Measurements from ENCODE around the gene ZNHIT6. TPM values are rescaled to one million over a fixed set of nuclear protein-coding genes. Genes with fewer than 3 reads are reported as not detected.
A peak's percentile ranks its signal among the peaks of the same experiment; 100 is the strongest.

Gene ZNHIT6
- total RNA-seq, 2 experiments from 2014 or later: 16.7 to 17.9 TPM

- Mint-ChIP-seq H3K27ac (no peak overlapping the region), H3K36me3 (ENCODE audit: low read depth) (peaks cover 44% of the 10 kb centered on the region), H3K9me3 (ENCODE audit: insufficient read depth) (no peaks in the 10 kb centered on the region), H3K4me3 (no peak overlapping the region), H3K4me1 (ENCODE audit: low read depth) (peaks cover 20% of the 10 kb centered on the region), H3K27me3 (ENCODE audit: low read depth) (no peaks in the 10 kb centered on the region)
- no peak for DNase-seq
- ChIA-PET POLR2A (interaction anchor here (0.6 kb wide), 1 partner anchor 135 kb away, joined by 4 read pairs; no protein-coding TSS in a partner anchor), CTCF (interaction anchor here (2.1 kb wide), 1 partner anchor 8 kb away, joined by 6 read pairs; the partner anchor contains the start of gene ZNHIT6)
- no peak for ATAC-seq
These were observed 7.8 kb downstream of the ZNHIT6 start for GRCh38 chr1:85700422-85700821.

GRCh38 chr1:85697895-85698294, 10.3 kb downstream of the ZNHIT6 start:
- Mint-ChIP-seq H3K27ac (no peak overlapping the region), H3K4me1 (ENCODE audit: low read depth) (peaks cover 3% of the 10 kb centered on the region), H3K9me3 (ENCODE audit: insufficient read depth) (no peaks in the 10 kb centered on the region), H3K36me3 (ENCODE audit: low read depth) (peaks cover 31% of the 10 kb centered on the region), H3K4me3 (no peak overlapping the region), H3K27me3 (ENCODE audit: low read depth) (no peaks in the 10 kb centered on the region)
- ChIA-PET POLR2A (interaction anchor here (1.6 kb wide), 1 partner anchor 10 kb away, joined by 5 read pairs; the partner anchor contains the start of gene ZNHIT6), CTCF (interaction anchor here (1.3 to 3.2 kb wide), 2 partner anchors 11 to 390 kb away, joined by 5 to 8 read pairs; partner anchors contain the start of gene ZNHIT6)
- DNase-seq (no peak), ATAC-seq (no peak)

DNA sequence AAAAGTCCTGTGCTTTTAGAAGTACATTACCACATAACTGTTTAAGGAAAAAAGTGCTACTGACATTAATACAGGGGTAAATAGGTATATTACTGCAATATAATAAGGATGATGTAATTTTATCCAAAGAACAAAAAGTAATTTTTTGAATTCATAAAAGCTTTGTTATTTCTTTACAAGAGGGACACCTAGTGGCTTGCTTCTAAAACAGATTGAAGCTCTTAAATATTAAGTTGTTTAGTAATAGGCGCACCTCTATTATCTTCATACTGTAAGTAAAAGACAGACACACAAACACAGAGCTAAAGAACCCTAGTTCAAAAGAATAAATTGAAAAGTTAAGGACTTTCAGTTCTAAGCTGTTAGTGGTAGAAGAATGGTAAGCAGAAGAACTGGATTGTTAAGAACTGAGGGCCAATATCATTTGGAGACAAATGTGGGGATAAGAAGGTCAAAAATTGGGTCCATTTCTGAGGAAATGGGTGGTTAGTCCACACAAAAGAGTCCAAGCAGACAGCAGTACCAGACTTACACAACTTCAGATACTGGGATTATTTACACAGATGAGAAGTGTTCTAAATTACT, 15.4 kb downstream of the ZNHIT6 start:
- no peaks in the 10 kb centered on the region for H3K27me3 Mint-ChIP-seq (ENCODE audit: low read depth)
- peaks cover 11% of the 10 kb centered on the region for H3K36me3 Mint-ChIP-seq (ENCODE audit: low read depth)
- ChIA-PET CTCF (interaction anchor here (0.7 to 2.7 kb wide), 16 partner anchors 10 to 748 kb away, joined by 3 to 12 read pairs (median 4); partner anchors contain the start of gene ZNHIT6), POLR2A (no interaction called here)
- no peak overlapping the region for H3K4me3 Mint-ChIP-seq
- ATAC-seq: no peak
- H3K9me3 Mint-ChIP-seq (ENCODE audit: insufficient read depth): no peaks in the 10 kb centered on the region
- no peak overlapping the region for H3K27ac Mint-ChIP-seq
- no peak for DNase-seq
- no peaks in the 10 kb centered on the region for H3K4me1 Mint-ChIP-seq (ENCODE audit: low read depth)

DNA sequence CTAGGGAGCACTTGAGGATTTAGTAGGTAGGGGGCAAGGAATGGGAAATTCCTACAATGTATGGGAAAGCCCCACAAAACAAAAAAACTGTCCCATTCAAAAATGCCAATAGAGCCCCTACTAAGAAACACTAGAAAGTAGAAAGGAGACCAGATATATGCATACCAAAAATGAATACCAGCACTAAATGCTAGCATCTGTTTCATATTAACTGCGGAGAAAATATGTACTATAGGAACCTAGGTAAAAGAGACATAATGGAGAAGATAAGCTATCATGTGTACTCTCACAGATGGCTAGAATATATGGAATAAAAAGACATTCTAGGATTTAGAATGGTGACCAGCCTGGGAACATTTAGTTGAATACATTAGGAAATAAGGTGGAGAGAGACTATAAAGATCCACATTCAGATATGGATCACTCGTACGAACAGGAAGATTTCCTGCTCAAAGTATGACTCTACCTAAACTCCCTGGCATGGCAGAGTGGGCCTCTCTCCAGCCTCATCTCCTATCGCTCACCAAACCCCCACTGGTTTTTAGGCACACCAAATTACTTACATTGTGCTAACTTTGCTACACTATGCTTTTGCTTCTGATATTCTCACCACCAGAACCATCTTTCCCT, 18.3 kb downstream of the ZNHIT6 start:
- CTCF ChIA-PET: no interaction called here
- H3K4me1 Mint-ChIP-seq (ENCODE audit: low read depth): no peaks in the 10 kb centered on the region
- no peaks in the 10 kb centered on the region for H3K27me3 Mint-ChIP-seq (ENCODE audit: low read depth)

GRCh38 chr1:85683292-85684025, 24.8 kb downstream of the ZNHIT6 start:
- Mint-ChIP-seq H3K4me3 (no peak overlapping the region), H3K27me3 (ENCODE audit: low read depth) (no peaks in the 10 kb centered on the region), H3K36me3 (ENCODE audit: low read depth) (peaks cover 15% of the 10 kb centered on the region), H3K27ac (no peak overlapping the region), H3K9me3 (ENCODE audit: insufficient read depth) (no peaks in the 10 kb centered on the region), H3K4me1 (ENCODE audit: low read depth) (peaks cover 3% of the 10 kb centered on the region)
- no peak for ATAC-seq
- CTCF ChIA-PET: no interaction called here
- POLR2A ChIA-PET: no interaction called here
- no peak for DNase-seq

More for the DNA sequence above, 18.3 kb downstream of the ZNHIT6 start:
- Mint-ChIP-seq H3K36me3 (ENCODE audit: low read depth) (peaks cover 17% of the 10 kb centered on the region), H3K9me3 (ENCODE audit: insufficient read depth) (no peaks in the 10 kb centered on the region), H3K27ac (no peak overlapping the region), H3K4me3 (no peak overlapping the region)
- ATAC-seq (no peak), DNase-seq (no peak)
- POLR2A ChIA-PET: no interaction called here

- DNase-seq (no peak), ATAC-seq (no peak)
- Mint-ChIP-seq H3K4me3 (no peak overlapping the region), H3K36me3 (ENCODE audit: low read depth) (peaks cover 19% of the 10 kb centered on the region), H3K27ac (no peak overlapping the region), H3K4me1 (ENCODE audit: low read depth) (peaks cover 10% of the 10 kb centered on the region), H3K27me3 (ENCODE audit: low read depth) (no peaks in the 10 kb centered on the region), H3K9me3 (ENCODE audit: insufficient read depth) (no peaks in the 10 kb centered on the region)
- ChIA-PET POLR2A (no interaction called here), CTCF (interaction anchor here (0.8 to 1.3 kb wide), 3 partner anchors 12 to 32 kb away, joined by 3 to 4 read pairs (median 3); no protein-coding TSS in a partner anchor)
These were observed 27.1 kb downstream of the ZNHIT6 start for GRCh38 chr1:85681087-85681486.

GRCh38 chr1:85678193-85678592, 30.0 kb downstream of the ZNHIT6 start:
- Mint-ChIP-seq H3K27me3 (ENCODE audit: low read depth) (no peaks in the 10 kb centered on the region), H3K36me3 (ENCODE audit: low read depth) (peaks cover 27% of the 10 kb centered on the region), H3K4me1 (ENCODE audit: low read depth) (peaks cover 10% of the 10 kb centered on the region), H3K27ac (peak overlapping the region; percentile 29), H3K4me3 (no peak overlapping the region), H3K9me3 (ENCODE audit: insufficient read depth) (no peaks in the 10 kb centered on the region)
- ChIA-PET CTCF (interaction anchor here (1.6 to 2.9 kb wide), 2 partner anchors 8 to 14 kb away, joined by 3 to 9 read pairs; no protein-coding TSS in a partner anchor), POLR2A (no interaction called here)
- ATAC-seq (no peak), DNase-seq (no peak)

GRCh38 chr1:85677656-85678055, 30.6 kb downstream of the ZNHIT6 start:
- ATAC-seq (no peak), DNase-seq (no peak)
- H3K36me3 Mint-ChIP-seq (ENCODE audit: low read depth): peaks cover 30% of the 10 kb centered on the region
- H3K27me3 Mint-ChIP-seq (ENCODE audit: low read depth): no peaks in the 10 kb centered on the region
- ChIA-PET POLR2A (interaction anchor here (1.0 kb wide), 1 partner anchor 10 kb away, joined by 3 read pairs; no protein-coding TSS in a partner anchor), CTCF (interaction anchor here (1.6 to 2.9 kb wide), 2 partner anchors 9 to 15 kb away, joined by 3 to 9 read pairs; no protein-coding TSS in a partner anchor)
- no peak overlapping the region for H3K4me3 Mint-ChIP-seq
- H3K9me3 Mint-ChIP-seq (ENCODE audit: insufficient read depth): no peaks in the 10 kb centered on the region
- H3K4me1 Mint-ChIP-seq (ENCODE audit: low read depth): peaks cover 10% of the 10 kb centered on the region
- peak overlapping the region; percentile 29 for H3K27ac Mint-ChIP-seq

GRCh38 chr1:85672031-85672660, 36.1 kb downstream of the ZNHIT6 start:
- Mint-ChIP-seq H3K27me3 (ENCODE audit: low read depth) (no peaks in the 10 kb centered on the region), H3K27ac (no peak overlapping the region), H3K36me3 (ENCODE audit: low read depth) (peaks cover 44% of the 10 kb centered on the region), H3K4me1 (ENCODE audit: low read depth) (no peaks in the 10 kb centered on the region), H3K4me3 (no peak overlapping the region), H3K9me3 (ENCODE audit: insufficient read depth) (no peaks in the 10 kb centered on the region)
- CTCF ChIA-PET: no interaction called here
- ATAC-seq (no peak), DNase-seq (no peak)
- POLR2A ChIA-PET: no interaction called here

DNA sequence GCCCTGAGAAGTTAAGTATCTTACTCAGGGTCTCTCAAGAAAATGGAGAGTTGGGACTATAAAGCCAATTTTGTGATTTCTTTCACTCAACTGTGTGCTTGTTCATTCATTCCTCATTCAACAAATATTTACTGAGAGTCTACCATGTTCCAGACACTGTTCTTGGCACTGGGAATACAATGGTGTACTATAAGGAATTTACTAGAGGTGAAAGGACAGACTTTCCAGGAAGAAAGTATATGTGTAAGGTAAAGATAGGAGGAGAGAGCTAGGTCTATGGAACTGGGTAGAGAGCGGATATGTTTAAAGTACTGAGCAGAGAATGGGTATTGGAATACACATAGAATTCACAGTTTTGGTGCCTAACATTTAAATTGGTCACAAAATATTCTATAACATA, 42.3 kb downstream of the ZNHIT6 start:
- Mint-ChIP-seq H3K9me3 (ENCODE audit: insufficient read depth) (no peaks in the 10 kb centered on the region), H3K4me3 (no peak overlapping the region), H3K27ac (no peak overlapping the region), H3K4me1 (ENCODE audit: low read depth) (no peaks in the 10 kb centered on the region), H3K36me3 (ENCODE audit: low read depth) (peaks cover 32% of the 10 kb centered on the region), H3K27me3 (ENCODE audit: low read depth) (no peaks in the 10 kb centered on the region)
- DNase-seq: no peak
- CTCF ChIA-PET: no interaction called here
- no peak for ATAC-seq
- POLR2A ChIA-PET: no interaction called here

GRCh38 chr1:85663382-85663781, 44.9 kb downstream of the ZNHIT6 start:
- Mint-ChIP-seq H3K9me3 (ENCODE audit: insufficient read depth) (no peaks in the 10 kb centered on the region), H3K4me1 (ENCODE audit: low read depth) (no peaks in the 10 kb centered on the region), H3K27ac (no peak overlapping the region), H3K36me3 (ENCODE audit: low read depth) (peaks cover 24% of the 10 kb centered on the region), H3K27me3 (ENCODE audit: low read depth) (no peaks in the 10 kb centered on the region), H3K4me3 (no peak overlapping the region)
- DNase-seq (no peak), ATAC-seq (no peak)
- POLR2A ChIA-PET: no interaction called here
- CTCF ChIA-PET: no interaction called here
